ENCODE data around the gene BRME1. TPM values are rescaled to one million over a fixed set of nuclear protein-coding genes. Genes with fewer than 3 reads are reported as not detected.
"Not testable (repeated sequence)": the region's sequence is repeated elsewhere in the genome, so short reads cannot be mapped to it uniquely, and the experiment has no call there.

BRME1 gene
- total RNA-seq, 6 experiments from 2014 or later = 0.34 to 3.7 (median 1.2) TPM

DNA sequence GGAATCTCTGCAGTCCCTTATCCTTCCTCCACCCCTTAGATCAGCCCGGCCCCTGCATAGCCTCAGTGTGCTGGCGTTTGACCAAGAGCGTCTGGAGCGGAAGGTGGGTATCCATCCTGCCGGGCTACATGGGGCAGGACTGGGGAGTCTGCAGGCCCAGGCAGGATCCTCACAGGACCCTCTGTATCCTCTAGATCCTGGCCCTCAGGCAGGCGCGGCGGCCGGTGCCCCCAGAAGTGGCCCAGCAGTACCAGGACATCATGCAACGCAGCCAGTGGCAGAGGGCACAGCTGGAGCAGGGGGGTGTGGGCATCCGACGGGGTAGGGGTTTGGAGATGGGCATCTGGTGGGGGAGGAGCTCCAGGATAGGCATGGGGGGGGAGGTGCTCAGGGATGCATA, 23.4 kb upstream of the BRME1 start:
- no peak for DNase-seq
- WGBS (ENCODE audit: insufficient coverage, low coverage, low lambda C conversion rate, missing lambda C conversion rate) = 78% methylated on average over 4 of the region's 12 CpGs

GRCh38 chr19:13926715-13927114, 20.8 kb upstream of the BRME1 start:
- Histone ChIP-seq H3K27ac (no peak overlapping the region), H3K4me3 (no peak overlapping the region), H3K4me1 (no peaks in the 10 kb centered on the region), H3K27me3 (no peaks in the 10 kb centered on the region), H3K9me3 (no peaks in the 10 kb centered on the region), H3K36me3 (peaks cover 0 to 31% (median 10%) of the 10 kb centered on the region in 4 donors)
- TF ChIP-seq POLR2A (IDR thresholded peaks at IDR 0.05) = no peak
- intact Hi-C loops (cut with DNase I) = no loop called here
- ATAC-seq (peak; percentile 19 to 43 (median 42)), DNase-seq (no peak)
- 69% methylated on average over 3 of the region's 8 CpGs for WGBS (ENCODE audit: insufficient coverage, low coverage, low lambda C conversion rate, missing lambda C conversion rate)

More for the DNA sequence above, 23.4 kb upstream of the BRME1 start:
- intact Hi-C loops (cut with DNase I) = no loop called here
- TF ChIP-seq, protein P1, sequence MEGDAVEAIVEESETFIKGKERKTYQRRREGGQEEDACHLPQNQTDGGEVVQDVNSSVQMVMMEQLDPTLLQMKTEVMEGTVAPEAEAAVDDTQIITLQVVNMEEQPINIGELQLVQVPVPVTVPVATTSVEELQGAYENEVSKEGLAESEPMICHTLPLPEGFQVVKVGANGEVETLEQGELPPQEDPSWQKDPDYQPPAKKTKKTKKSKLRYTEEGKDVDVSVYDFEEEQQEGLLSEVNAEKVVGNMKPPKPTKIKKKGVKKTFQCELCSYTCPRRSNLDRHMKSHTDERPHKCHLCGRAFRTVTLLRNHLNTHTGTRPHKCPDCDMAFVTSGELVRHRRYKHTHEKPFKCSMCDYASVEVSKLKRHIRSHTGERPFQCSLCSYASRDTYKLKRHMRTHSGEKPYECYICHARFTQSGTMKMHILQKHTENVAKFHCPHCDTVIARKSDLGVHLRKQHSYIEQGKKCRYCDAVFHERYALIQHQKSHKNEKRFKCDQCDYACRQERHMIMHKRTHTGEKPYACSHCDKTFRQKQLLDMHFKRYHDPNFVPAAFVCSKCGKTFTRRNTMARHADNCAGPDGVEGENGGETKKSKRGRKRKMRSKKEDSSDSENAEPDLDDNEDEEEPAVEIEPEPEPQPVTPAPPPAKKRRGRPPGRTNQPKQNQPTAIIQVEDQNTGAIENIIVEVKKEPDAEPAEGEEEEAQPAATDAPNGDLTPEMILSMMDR (IDR thresholded peaks at IDR 0.05) = no peak
- no peak for TF ChIP-seq POLR2A (IDR thresholded peaks at IDR 0.05)
- Histone ChIP-seq H3K27ac (no peak overlapping the region), H3K9me3 (no peaks in the 10 kb centered on the region), H3K27me3 (no peaks in the 10 kb centered on the region), H3K36me3 (peaks cover 0 to 16% (median 0%) of the 10 kb centered on the region in 4 donors), H3K4me3 (no peak overlapping the region), H3K4me1 (no peaks in the 10 kb centered on the region)
- ATAC-seq = no peak

DNA sequence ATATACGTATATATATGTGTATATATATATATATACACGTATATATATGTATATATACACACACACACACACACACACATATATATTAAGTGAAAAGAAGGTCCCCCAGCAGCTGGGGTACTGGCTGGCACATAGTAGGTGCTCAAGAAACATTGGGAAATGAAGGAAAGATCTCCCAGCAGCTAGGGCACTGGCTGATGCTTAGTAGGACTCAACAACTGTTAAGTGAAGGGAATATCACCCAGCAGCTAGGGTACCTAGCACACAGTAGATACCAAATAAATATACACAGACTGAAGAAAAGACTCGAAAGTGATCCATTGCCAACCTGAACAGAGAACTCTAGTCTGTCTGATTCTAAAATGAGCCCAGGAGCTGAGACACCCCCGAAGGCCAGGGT, 20.1 kb upstream of the BRME1 start:
- Histone ChIP-seq H3K9me3 (no peaks in the 10 kb centered on the region), H3K36me3 (peaks cover 0 to 36% (median 12%) of the 10 kb centered on the region in 4 donors), H3K4me1 (no peaks in the 10 kb centered on the region), H3K4me3 (no peak overlapping the region), H3K27me3 (no peaks in the 10 kb centered on the region), H3K27ac (no peak overlapping the region)
- 88% methylated on average over 2 of the region's 4 CpGs for WGBS (ENCODE audit: insufficient coverage, low coverage, low lambda C conversion rate, missing lambda C conversion rate)
- intact Hi-C loops (cut with DNase I) = no loop called here
- no peak for ATAC-seq
- no peak for TF ChIP-seq POLR2A (IDR thresholded peaks at IDR 0.05)
- TF ChIP-seq, protein P1 (IDR thresholded peaks at IDR 0.05) = no peak
- no peak for DNase-seq

DNA sequence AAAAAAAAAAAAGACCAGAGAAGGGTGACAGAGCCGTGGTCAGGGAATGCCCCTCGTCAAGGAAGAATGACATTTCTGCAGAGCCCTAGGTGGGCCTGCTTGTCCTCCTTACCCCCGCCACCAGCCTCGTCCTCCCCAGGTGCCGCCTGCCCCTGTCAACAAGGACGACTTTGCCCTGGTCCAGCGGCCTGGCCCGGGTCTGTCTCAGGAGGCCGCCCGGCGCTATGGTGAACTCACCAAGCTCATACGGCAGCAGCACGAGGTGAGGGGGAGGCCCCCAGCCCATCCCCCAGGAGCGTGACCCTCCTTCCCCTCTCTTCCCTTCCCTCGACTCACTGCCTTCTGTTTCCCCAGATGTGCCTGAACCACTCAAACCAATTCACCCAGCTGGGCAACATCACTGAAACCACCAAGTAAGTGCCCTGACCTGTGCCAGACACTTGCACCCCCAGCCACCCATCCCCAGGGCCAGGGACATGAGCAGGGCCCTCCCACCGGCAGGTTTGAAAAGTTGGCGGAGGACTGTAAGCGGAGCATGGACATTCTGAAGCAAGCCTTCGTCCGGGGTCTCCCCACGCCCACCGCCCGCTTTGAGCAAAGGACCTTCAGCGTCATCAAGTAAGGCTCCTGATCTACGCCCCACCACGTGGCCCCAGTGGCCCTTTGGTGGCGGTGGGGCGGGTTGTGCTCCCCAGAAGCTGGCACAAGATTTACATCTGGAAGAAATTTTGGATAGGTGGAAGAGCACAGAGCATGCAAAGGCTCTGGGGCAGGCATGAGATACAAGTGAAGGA, 17.5 kb upstream of the BRME1 start:
- no peak for ATAC-seq
- TF ChIP-seq, protein P1 (IDR thresholded peaks at IDR 0.05) = no peak
- no peak for TF ChIP-seq POLR2A (IDR thresholded peaks at IDR 0.05)
- Histone ChIP-seq H3K9me3 (no peaks in the 10 kb centered on the region), H3K36me3 (peaks cover 0 to 49% (median 22%) of the 10 kb centered on the region in 4 donors), H3K4me3 (no peak overlapping the region), H3K27ac (no peak overlapping the region), H3K27me3 (no peaks in the 10 kb centered on the region), H3K4me1 (no peaks in the 10 kb centered on the region)
- intact Hi-C loops (cut with DNase I) = no loop called here
- WGBS (ENCODE audit: insufficient coverage, low coverage, low lambda C conversion rate, missing lambda C conversion rate) = 93% methylated on average over 15 of the region's 28 CpGs
- DNase-seq = no peak

DNA sequence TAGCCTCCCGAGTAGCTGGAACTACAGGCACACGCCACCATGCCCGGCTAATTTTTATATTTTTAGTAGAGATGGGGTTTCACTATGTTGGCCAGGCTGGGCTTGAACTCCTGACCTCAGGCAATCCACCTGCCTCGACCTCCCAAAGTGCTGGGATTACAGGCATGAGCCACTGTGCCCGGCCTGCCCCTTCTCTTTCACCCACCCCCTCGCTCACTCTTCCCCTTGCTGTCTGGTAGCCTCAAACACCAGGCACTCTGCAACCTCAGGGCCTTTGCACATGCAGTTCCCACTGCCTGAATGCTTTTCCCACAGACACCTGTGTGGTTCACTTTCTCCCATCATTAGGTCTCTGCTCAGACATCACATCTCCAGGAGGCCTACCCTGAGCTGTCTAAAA, 16.2 kb upstream of the BRME1 start:
- ATAC-seq; H3K27me3 ChIP-seq; DNase-seq; intact Hi-C loops (cut with DNase I); H3K4me3 ChIP-seq; H3K9me3 ChIP-seq; H3K27ac ChIP-seq: not testable (repeated sequence)
- 90% methylated on average over 5 of the region's 6 CpGs for WGBS (ENCODE audit: insufficient coverage, low coverage, low lambda C conversion rate, missing lambda C conversion rate)
- H3K36me3 ChIP-seq = peaks cover 0 to 47% (median 22%) of the 10 kb centered on the region in 4 donors
- H3K4me1 ChIP-seq = peaks cover 0 to 11% (median 0%) of the 10 kb centered on the region in 4 donors
